Measurements from ENCODE around the gene FUBP1.

DNA sequence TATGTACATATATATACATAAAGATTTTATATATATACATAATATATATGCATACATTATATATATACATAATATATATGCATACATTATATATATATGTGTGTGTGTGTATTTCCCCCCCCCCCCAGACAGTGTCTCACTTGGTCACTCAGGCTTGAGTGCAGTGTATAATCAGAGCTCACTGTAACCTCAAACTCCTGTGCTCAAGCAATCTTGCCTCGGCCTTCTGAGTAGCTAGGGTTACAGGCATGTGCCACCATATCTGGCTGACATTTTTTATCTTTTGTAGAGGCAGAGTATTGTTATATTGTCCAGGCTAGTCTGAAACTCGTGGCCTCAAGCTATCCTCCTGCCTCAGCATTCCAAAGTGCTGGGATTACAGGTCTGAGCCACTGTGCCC, 9.0 kb upstream of the FUBP1 start:
- TF ChIP-seq POLR2A (IDR thresholded peaks at IDR 0.05; ENCODE audit: low read depth, low read length) (no peak), PAX5 (IDR thresholded peaks at IDR 0.05; ENCODE audit: insufficient read depth, low read length, severe bottlenecking) (no peak)
